ENCODE measurements around the gene INPP5A.

Gene INPP5A

GRCh38 chr10:132746386-132746785, 208.8 kb downstream of the INPP5A start:
- Histone ChIP-seq H3K9me3 (ENCODE audit: insufficient read depth, low read depth, low read length) (no peaks in the 10 kb centered on the region), H3K4me1 (ENCODE audit: control insufficient read depth in 1 of 2, insufficient read depth in 2 of 2, low read length in 2 of 2) (peaks cover 3 to 5% of the 10 kb centered on the region in 2 experiments), H2BK120ac (ENCODE audit: insufficient read depth, low read length, poor library complexity) (no peak overlapping the region), H4K91ac (ENCODE audit: low read depth, low read length) (no peak overlapping the region), H4K12ac (ENCODE audit: low read depth, low read length) (no peak overlapping the region), H3K79me2 (ENCODE audit: control insufficient read depth, insufficient read depth, low read length, poor library complexity) (no peaks in the 10 kb centered on the region), H3K27ac (ENCODE audit: low read depth, low read length) (no peak overlapping the region), H2BK12ac (ENCODE audit: low read length) (no peak overlapping the region), H2BK5ac (ENCODE audit: low read depth, low read length, poor library complexity) (no peak overlapping the region), H4K8ac (ENCODE audit: low read depth, low read length) (no peak overlapping the region), H3K36me3 (ENCODE audit: control insufficient read depth in 1 of 2, insufficient read depth in 2 of 2, low read length in 2 of 2) (peaks cover 14 to 27% of the 10 kb centered on the region in 2 experiments), H3K23ac (ENCODE audit: low read length) (no peak overlapping the region), H3K79me1 (ENCODE audit: low read length) (no peaks in the 10 kb centered on the region), H3K27me3 (ENCODE audit: insufficient read depth, low read length) (no peaks in the 10 kb centered on the region), H3K14ac (ENCODE audit: low read length) (no peak overlapping the region), H3K4me2 (ENCODE audit: low read length) (no peak overlapping the region), H3K4ac (ENCODE audit: low read depth, low read length) (no peak overlapping the region), H3K18ac (ENCODE audit: low read length) (no peak overlapping the region), H2AK5ac (ENCODE audit: low read length) (no peak overlapping the region), H2AFZ (ENCODE audit: insufficient read depth, low read length, poor library complexity) (no peak overlapping the region), H3K9ac (ENCODE audit: low read length) (no peak overlapping the region), H3K4me3 (ENCODE audit: low read depth, low read length) (no peak overlapping the region)
- no peak for DNase-seq
- no CpG with 5 or more reads among the region's 14 CpGs for WGBS (ENCODE audit: extremely low coverage, insufficient coverage, insufficient read length)

- H3K4me1 ChIP-seq (ENCODE audit: control insufficient read depth in 1 of 2, insufficient read depth in 2 of 2, low read length in 2 of 2) = peaks cover 3 to 5% of the 10 kb centered on the region in 2 experiments
- no peak overlapping the region for H3K4ac ChIP-seq (ENCODE audit: low read depth, low read length)
- peaks cover 9 to 21% of the 10 kb centered on the region in 2 experiments for H3K36me3 ChIP-seq (ENCODE audit: control insufficient read depth in 1 of 2, insufficient read depth in 2 of 2, low read length in 2 of 2)
- no peak overlapping the region for H2AK5ac ChIP-seq (ENCODE audit: low read length)
- no peak overlapping the region for H3K27ac ChIP-seq (ENCODE audit: low read depth, low read length)
- H3K4me3 ChIP-seq (ENCODE audit: low read depth, low read length) = no peak overlapping the region
- no peaks in the 10 kb centered on the region for H3K79me2 ChIP-seq (ENCODE audit: control insufficient read depth, insufficient read depth, low read length, poor library complexity)
- no peaks in the 10 kb centered on the region for H3K9me3 ChIP-seq (ENCODE audit: insufficient read depth, low read depth, low read length)
- no peak overlapping the region for H3K14ac ChIP-seq (ENCODE audit: low read length)
- H3K4me2 ChIP-seq (ENCODE audit: low read length) = no peak overlapping the region
- no peak overlapping the region for H2AFZ ChIP-seq (ENCODE audit: insufficient read depth, low read length, poor library complexity)
- no peak overlapping the region for H3K23ac ChIP-seq (ENCODE audit: low read length)
- no peak for DNase-seq
- H2BK120ac ChIP-seq (ENCODE audit: insufficient read depth, low read length, poor library complexity) = no peak overlapping the region
- WGBS (ENCODE audit: extremely low coverage, insufficient coverage, insufficient read length) = no CpG with 5 or more reads among the region's 29 CpGs
- H3K79me1 ChIP-seq (ENCODE audit: low read length) = no peaks in the 10 kb centered on the region
- no peak overlapping the region for H4K8ac ChIP-seq (ENCODE audit: low read depth, low read length)
- no peak overlapping the region for H4K91ac ChIP-seq (ENCODE audit: low read depth, low read length)
- H2BK12ac ChIP-seq (ENCODE audit: low read length) = no peak overlapping the region
- H4K12ac ChIP-seq (ENCODE audit: low read depth, low read length) = no peak overlapping the region
- H2BK5ac ChIP-seq (ENCODE audit: low read depth, low read length, poor library complexity) = no peak overlapping the region
- no peak overlapping the region for H3K9ac ChIP-seq (ENCODE audit: low read length)
- no peaks in the 10 kb centered on the region for H3K27me3 ChIP-seq (ENCODE audit: insufficient read depth, low read length)
- no peak overlapping the region for H3K18ac ChIP-seq (ENCODE audit: low read length)
Measured at GRCh38 chr10:132746801-132747625, 209.4 kb downstream of the INPP5A start.

GRCh38 chr10:132748135-132748534, 210.5 kb downstream of the INPP5A start:
- H3K27ac ChIP-seq (ENCODE audit: low read depth, low read length) = no peak overlapping the region
- H3K18ac ChIP-seq (ENCODE audit: low read length) = no peak overlapping the region
- no peak overlapping the region for H2AK5ac ChIP-seq (ENCODE audit: low read length)
- H3K79me2 ChIP-seq (ENCODE audit: control insufficient read depth, insufficient read depth, low read length, poor library complexity) = no peaks in the 10 kb centered on the region
- no peak overlapping the region for H3K4me2 ChIP-seq (ENCODE audit: low read length)
- no peaks in the 10 kb centered on the region for H3K79me1 ChIP-seq (ENCODE audit: low read length)
- H2BK120ac ChIP-seq (ENCODE audit: insufficient read depth, low read length, poor library complexity) = no peak overlapping the region
- peaks cover 3 to 5% of the 10 kb centered on the region in 2 experiments for H3K4me1 ChIP-seq (ENCODE audit: control insufficient read depth in 1 of 2, insufficient read depth in 2 of 2, low read length in 2 of 2)
- no peaks in the 10 kb centered on the region for H3K27me3 ChIP-seq (ENCODE audit: insufficient read depth, low read length)
- H2AFZ ChIP-seq (ENCODE audit: insufficient read depth, low read length, poor library complexity) = no peak overlapping the region
- no peak overlapping the region for H3K4ac ChIP-seq (ENCODE audit: low read depth, low read length)
- H4K91ac ChIP-seq (ENCODE audit: low read depth, low read length) = no peak overlapping the region
- no peak overlapping the region for H3K23ac ChIP-seq (ENCODE audit: low read length)
- no peak overlapping the region for H4K12ac ChIP-seq (ENCODE audit: low read depth, low read length)
- no peak overlapping the region for H2BK12ac ChIP-seq (ENCODE audit: low read length)
- H2BK5ac ChIP-seq (ENCODE audit: low read depth, low read length, poor library complexity) = no peak overlapping the region
- H3K36me3 ChIP-seq (ENCODE audit: control insufficient read depth in 1 of 2, insufficient read depth in 2 of 2, low read length in 2 of 2) = peaks cover 9 to 19% of the 10 kb centered on the region in 2 experiments
- no peak overlapping the region for H4K8ac ChIP-seq (ENCODE audit: low read depth, low read length)
- no peak for DNase-seq
- no peak overlapping the region for H3K9ac ChIP-seq (ENCODE audit: low read length)
- H3K14ac ChIP-seq (ENCODE audit: low read length) = no peak overlapping the region
- no peak overlapping the region for H3K4me3 ChIP-seq (ENCODE audit: low read depth, low read length)
- H3K9me3 ChIP-seq (ENCODE audit: insufficient read depth, low read depth, low read length) = no peaks in the 10 kb centered on the region
- no CpG with 5 or more reads among the region's 15 CpGs for WGBS (ENCODE audit: extremely low coverage, insufficient coverage, insufficient read length)

- Histone ChIP-seq H3K4me3 (ENCODE audit: low read depth, low read length) (no peak overlapping the region), H3K27ac (ENCODE audit: low read depth, low read length) (no peak overlapping the region), H2AK5ac (ENCODE audit: low read length) (no peak overlapping the region), H3K27me3 (ENCODE audit: insufficient read depth, low read length) (no peaks in the 10 kb centered on the region), H3K14ac (ENCODE audit: low read length) (no peak overlapping the region), H4K12ac (ENCODE audit: low read depth, low read length) (no peak overlapping the region), H2BK5ac (ENCODE audit: low read depth, low read length, poor library complexity) (no peak overlapping the region), H3K18ac (ENCODE audit: low read length) (no peak overlapping the region), H3K36me3 (ENCODE audit: control insufficient read depth in 1 of 2, insufficient read depth in 2 of 2, low read length in 2 of 2) (peaks cover 9 to 19% of the 10 kb centered on the region in 2 experiments), H3K79me2 (ENCODE audit: control insufficient read depth, insufficient read depth, low read length, poor library complexity) (no peaks in the 10 kb centered on the region), H2BK12ac (ENCODE audit: low read length) (no peak overlapping the region), H2AFZ (ENCODE audit: insufficient read depth, low read length, poor library complexity) (no peak overlapping the region), H3K23ac (ENCODE audit: low read length) (no peak overlapping the region), H3K79me1 (ENCODE audit: low read length) (no peaks in the 10 kb centered on the region), H3K9ac (ENCODE audit: low read length) (no peak overlapping the region), H3K4ac (ENCODE audit: low read depth, low read length) (no peak overlapping the region), H4K8ac (ENCODE audit: low read depth, low read length) (no peak overlapping the region), H3K9me3 (ENCODE audit: insufficient read depth, low read depth, low read length) (no peaks in the 10 kb centered on the region), H3K4me1 (ENCODE audit: control insufficient read depth in 1 of 2, insufficient read depth in 2 of 2, low read length in 2 of 2) (peaks cover 3 to 5% of the 10 kb centered on the region in 2 experiments), H2BK120ac (ENCODE audit: insufficient read depth, low read length, poor library complexity) (no peak overlapping the region), H3K4me2 (ENCODE audit: low read length) (no peak overlapping the region), H4K91ac (ENCODE audit: low read depth, low read length) (no peak overlapping the region)
- no peak for DNase-seq
- no CpG with 5 or more reads among the region's 36 CpGs for WGBS (ENCODE audit: extremely low coverage, insufficient coverage, insufficient read length)
Measured at GRCh38 chr10:132748545-132749370, 211.2 kb downstream of the INPP5A start.
